Mammary microvascular endothelial cell (primary cell): ENCODE data around the gene OSBPL7. TPM values are rescaled to one million over a fixed set of nuclear protein-coding genes. Genes with fewer than 3 reads are reported as not detected.

Experiments used
- total RNA-seq: library from RNA; depleted of rRNA; stranded (reverse); fragments of >200 nt; gene quantifications from 2 replicates; pipeline ENCODE4 v1.2.3, GENCODE V29; 2015

The OSBPL7 gene
- 8.8 and 11.9 TPM in 2 replicates for total RNA-seq

DNA sequence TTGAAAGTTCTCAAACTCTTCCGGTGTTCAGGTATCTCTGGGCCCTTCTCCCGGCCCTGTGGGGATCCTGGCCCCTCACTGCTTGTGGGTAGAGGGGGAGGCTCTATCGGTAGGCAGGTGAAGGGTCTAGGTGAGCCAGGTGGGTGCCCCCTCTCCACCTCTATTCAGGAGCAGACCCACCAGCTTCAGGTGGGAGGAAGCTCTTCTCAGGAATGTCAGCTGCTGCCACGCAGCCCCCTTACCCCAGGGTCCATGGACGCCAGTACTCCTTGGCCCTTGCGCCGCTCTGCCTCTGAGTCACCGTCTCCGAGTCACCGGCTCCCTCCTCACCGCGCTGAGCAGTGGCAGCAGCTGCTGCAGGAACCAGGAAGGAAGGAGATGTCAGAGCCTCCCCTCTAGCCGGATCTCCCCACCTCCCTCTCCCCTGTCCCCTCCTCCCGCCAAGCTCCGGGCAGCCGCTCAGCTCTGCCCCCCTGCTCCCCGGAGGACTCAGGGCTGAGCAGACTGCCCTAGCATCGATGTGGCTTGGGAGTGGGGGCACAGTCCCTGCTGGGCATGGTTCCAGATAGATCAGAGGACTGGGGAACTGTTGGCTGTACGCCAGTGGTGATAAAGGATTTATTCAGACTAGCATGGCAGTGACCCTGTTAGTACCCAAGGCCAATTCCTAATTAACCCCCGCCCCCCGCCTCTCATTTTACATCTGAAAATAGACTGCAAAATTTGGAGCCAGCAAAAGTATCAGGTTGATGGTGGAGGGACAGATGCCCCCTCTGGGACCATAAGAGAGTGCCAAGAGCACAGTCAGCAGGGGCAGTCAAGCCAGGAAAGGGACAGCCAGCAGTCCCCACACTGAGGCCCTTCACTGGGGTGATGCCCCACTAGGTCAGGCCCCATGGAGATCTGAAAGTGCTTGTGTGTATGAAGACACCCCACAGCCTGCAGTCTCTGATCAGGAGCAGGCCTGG, at the start of gene OSBPL7:
TSS of gene OSBPL7 (minus strand) at position 371 of the 968 bp plus-strand sequence. CDS start 1,516 bp downstream, outside the sequence.

DNA sequence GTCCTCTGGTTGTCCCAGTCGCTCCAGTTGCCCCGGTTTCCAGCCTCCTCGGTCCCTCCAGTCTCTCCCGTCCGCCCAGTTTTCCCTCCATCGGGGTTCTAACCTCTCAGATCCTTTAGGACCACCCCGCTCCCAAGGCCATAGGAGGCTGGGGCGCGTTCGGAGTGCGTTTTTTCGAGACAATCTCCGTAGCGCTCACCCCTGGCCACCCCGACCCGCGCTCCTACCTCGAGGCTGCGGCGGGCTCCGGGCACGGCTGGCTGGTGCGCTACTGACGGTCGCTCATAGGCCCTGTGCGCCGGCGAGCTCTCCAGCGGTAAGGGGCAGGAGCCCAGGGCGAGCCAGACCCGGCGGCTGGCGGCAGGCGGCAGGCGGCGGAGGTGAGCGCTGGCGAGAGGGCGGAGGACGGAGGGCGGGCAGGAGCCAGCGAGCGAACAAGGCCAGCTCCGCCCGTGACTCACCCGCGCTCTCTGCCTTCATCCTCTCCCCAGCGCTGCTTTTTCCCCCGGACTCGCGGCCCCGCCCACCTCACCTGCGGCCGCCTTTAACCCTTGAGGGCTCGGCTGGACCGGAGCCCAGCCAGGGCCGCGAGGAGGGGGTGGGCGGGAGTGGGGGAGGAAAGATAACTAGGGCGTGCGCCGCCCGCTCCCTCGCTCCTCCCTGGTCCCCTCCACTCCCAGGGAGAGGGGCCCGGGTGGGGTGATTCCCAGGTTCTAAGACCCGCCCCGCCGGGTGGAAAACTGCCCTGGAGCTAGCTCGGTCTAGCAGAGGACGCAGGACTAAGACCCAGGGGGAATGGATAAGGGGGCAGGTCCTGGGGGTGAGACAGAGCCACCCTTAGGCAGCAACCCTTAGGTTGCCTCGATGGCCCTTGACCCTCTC, 29.3 kb upstream of the OSBPL7 start, which contains the start of gene SP6:
TSS of gene SP6 (minus strand) at position 472 of the 882 bp plus-strand sequence. CDS start 2,734 bp downstream, outside the sequence.

GRCh38 chr17:47840742-47841487, 19.3 kb upstream of the OSBPL7 start, which contains the start of gene SCRN2:
Gene SCRN2 (minus strand): TSS chr17:47841273. CDS start chr17:47840843, 430 bp downstream.

GRCh38 chr17:47831003-47831933, 9.7 kb upstream of the OSBPL7 start, which contains the start of the genes LRRC46 and MRPL10:
Gene LRRC46 (plus strand): TSS chr17:47831670. CDS start chr17:47831990, 320 bp downstream.
Gene MRPL10 (minus strand): TSS chr17:47831541. CDS start chr17:47831511, 30 bp downstream.

Other genes starting within 250 kb of the OSBPL7 start
- gene KPNB1, start 171.9 kb downstream of the OSBPL7 start, total RNA-seq: 382 and 396 TPM in 2 replicates
- gene TBKBP1, start 127.6 kb downstream of the OSBPL7 start, total RNA-seq: 10.1 and 14.8 TPM in 2 replicates
- not detected in 2 replicates for gene TBX21, start 88.6 kb downstream of the OSBPL7 start, total RNA-seq
- 46.8 and 49.3 TPM in 2 replicates for gene MRPL10, start 9.7 kb upstream of the OSBPL7 start, total RNA-seq
- 0.10 TPM in 1 of 2 replicates, not detected in the other for gene LRRC46, start 9.9 kb upstream of the OSBPL7 start, total RNA-seq
- 16.9 and 25.1 TPM in 2 replicates for gene SCRN2, start 19.5 kb upstream of the OSBPL7 start, total RNA-seq
- gene SP6, start 29.4 kb upstream of the OSBPL7 start, total RNA-seq: 3.1 and 5.1 TPM in 2 replicates
- gene SP2, start 74.4 kb upstream of the OSBPL7 start, total RNA-seq: 2.9 and 5.1 TPM in 2 replicates
- 34.5 and 39.0 TPM in 2 replicates for gene PNPO, start 119.8 kb upstream of the OSBPL7 start, total RNA-seq
- not detected in 2 replicates for gene PRR15L, start 136.1 kb upstream of the OSBPL7 start, total RNA-seq
- gene CDK5RAP3, start 149.3 kb upstream of the OSBPL7 start, total RNA-seq: 60.9 and 61.5 TPM in 2 replicates
- 15.3 and 15.9 TPM in 2 replicates for gene COPZ2, start 216.0 kb upstream of the OSBPL7 start, total RNA-seq
- 100 and 105 TPM in 2 replicates for gene NFE2L1, start 226.6 kb upstream of the OSBPL7 start, total RNA-seq